ENCODE measurements around the gene CRHR1. TPM values are rescaled to one million over a fixed set of nuclear protein-coding genes. Genes with fewer than 3 reads are reported as not detected.

Gene CRHR1
- total and polyA plus RNA-seq, 10 of the 15 experiments (the other 5 are each of a cell fraction or from before 2014, with no cell fraction given): 0.08 TPM; not detected in 9

DNA sequence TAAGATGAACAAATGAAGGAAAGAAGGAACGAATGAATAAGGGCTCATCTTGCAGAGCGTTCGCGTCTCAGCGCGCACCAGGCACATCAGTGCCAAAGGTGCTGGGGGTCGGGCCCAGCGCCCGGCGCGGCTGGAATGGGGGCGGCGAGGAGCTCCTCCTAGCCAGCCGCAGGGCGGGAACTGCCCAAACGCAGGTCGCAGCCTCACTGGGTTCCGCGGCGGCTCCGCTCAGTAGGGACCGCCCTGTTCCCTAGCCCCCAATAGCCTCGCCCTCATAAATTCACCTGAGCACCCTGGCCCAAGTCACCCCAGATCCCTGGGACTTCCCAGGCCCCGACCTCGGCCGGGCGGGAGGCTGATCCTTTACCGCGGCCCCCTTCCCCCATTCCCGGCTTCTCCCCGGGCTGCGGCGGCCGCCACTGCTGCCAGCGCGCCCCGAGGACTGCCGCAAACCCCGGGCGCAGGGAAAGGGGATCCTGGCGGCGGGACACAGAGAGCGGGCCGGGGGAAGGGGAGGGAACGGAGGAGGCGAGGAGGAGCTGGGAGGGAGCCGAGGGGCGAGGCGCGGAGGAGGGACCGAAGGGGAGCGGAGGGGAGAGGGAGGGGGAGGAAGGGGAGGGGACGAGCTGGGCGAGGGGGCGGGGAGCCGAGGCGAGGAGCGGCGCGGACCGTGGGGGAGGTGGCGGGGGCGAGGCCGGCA is 377 bp upstream of the CRHR1 start:
- ChIA-PET POLR2A (no interaction called here), RAD21 (ENCODE audit: unreplicated experiment) (no interaction called here), SMC1A (ENCODE audit: uncharacterized antibody, unreplicated experiment) (no interaction called here), CTCF (no interaction called here)
- FAIRE-seq (no peak), DNase-seq (ENCODE audit: low read depth, low spot score) (no peak), ATAC-seq (no peak)
- no TSS peak for BruUV-seq (replicated peaks)
- H3K79me2 ChIP-seq (ENCODE audit: control insufficient read depth, insufficient read depth, low read length): no peaks in the 10 kb centered on the region
- H3K36me3 ChIP-seq (ENCODE audit: control insufficient read depth in 2 of 2, insufficient read depth in 2 of 2, low read length in 1 of 2): no peaks in the 10 kb centered on the region
- in situ Hi-C loops (cut with MboI): no loop called here
- no peak overlapping the region for H2AFZ ChIP-seq (ENCODE audit: control insufficient read depth, low read depth, low read length)
- H3K4me1 ChIP-seq (ENCODE audit: control insufficient read depth, insufficient read depth, low read length): no peaks in the 10 kb centered on the region
- no peak overlapping the region for H3K27ac ChIP-seq (ENCODE audit: control insufficient read depth, insufficient read depth)
- intact Hi-C loops (cut with micrococcal nuclease; ENCODE audit: unreplicated experiment): no loop called here
- 0 out of 2 replicates have a peak overlapping the region, but pooled peaks have one; percentile 17 for H3K4me2 ChIP-seq (ENCODE audit: control insufficient read depth, insufficient read depth)
- no peak for TF ChIP-seq MTA2 (IDR thresholded peaks at IDR 0.05; ENCODE audit: low read depth)
- 0 out of 2 replicates have a peak, but pooled peaks have one; percentile 59 for TF ChIP-seq EZH2 (IDR thresholded peaks at IDR 0.05; ENCODE audit: borderline replicate concordance, control insufficient read depth, low read depth, low read length)
- H3K9me3 ChIP-seq (replicated peaks; ENCODE audit: control insufficient read depth, insufficient read depth, low read length): no peaks in the 10 kb centered on the region
- peaks cover 15 to 18% of the 10 kb centered on the region in 2 experiments for H3K27me3 ChIP-seq (replicated peaks in 1 of 2; ENCODE audit: control insufficient read depth in 2 of 2, insufficient read depth in 2 of 2, low read length in 1 of 2)
- H3K4me3 ChIP-seq: no peak overlapping the region
- no peak overlapping the region for H3K9ac ChIP-seq (ENCODE audit: control insufficient read depth, insufficient read depth, low read length)
- 10% methylated on average over 40 of the region's 64 CpGs for WGBS (ENCODE audit: insufficient coverage, insufficient replicate concordance, low lambda C conversion rate, missing lambda C conversion rate)
- no peaks in the 10 kb centered on the region for H4K20me1 ChIP-seq (ENCODE audit: control insufficient read depth, insufficient read depth)

GRCh38 chr17:45784741-45785479 is 790 bp downstream of the CRHR1 start:
- no peak overlapping the region for H3K27ac ChIP-seq (ENCODE audit: control insufficient read depth, insufficient read depth)
- no peaks in the 10 kb centered on the region for H3K36me3 ChIP-seq (ENCODE audit: control insufficient read depth in 2 of 2, insufficient read depth in 2 of 2, low read length in 1 of 2)
- ATAC-seq: peak; percentile 41; the same call in 1 of the 3 replicates
- BruUV-seq (replicated peaks): no TSS peak
- SMC1A ChIA-PET (ENCODE audit: uncharacterized antibody, unreplicated experiment): no interaction called here
- H3K27me3 ChIP-seq (replicated peaks in 1 of 2; ENCODE audit: control insufficient read depth in 2 of 2, insufficient read depth in 2 of 2, low read length in 1 of 2): peaks cover 15 to 18% of the 10 kb centered on the region in 2 experiments
- intact Hi-C loops (cut with micrococcal nuclease; ENCODE audit: unreplicated experiment): no loop called here
- no peak for DNase-seq (ENCODE audit: low read depth, low spot score)
- peak overlapping the region; percentile 48; the same call in 1 of the 2 replicates for H3K4me2 ChIP-seq (ENCODE audit: control insufficient read depth, insufficient read depth)
- no peak overlapping the region for H2AFZ ChIP-seq (ENCODE audit: control insufficient read depth, low read depth, low read length)
- FAIRE-seq: no peak
- CTCF ChIA-PET: no interaction called here
- RAD21 ChIA-PET (ENCODE audit: unreplicated experiment): no interaction called here
- H3K4me1 ChIP-seq (ENCODE audit: control insufficient read depth, insufficient read depth, low read length): no peaks in the 10 kb centered on the region
- WGBS (ENCODE audit: insufficient coverage, insufficient replicate concordance, low lambda C conversion rate, missing lambda C conversion rate): 9% methylated on average over 60 of the region's 82 CpGs
- no peaks in the 10 kb centered on the region for H3K9me3 ChIP-seq (replicated peaks; ENCODE audit: control insufficient read depth, insufficient read depth, low read length)
- no peak overlapping the region for H3K9ac ChIP-seq (ENCODE audit: control insufficient read depth, insufficient read depth, low read length)
- TF ChIP-seq SUZ12 (IDR thresholded peaks at IDR 0.05; ENCODE audit: unreplicated experiment): peak; percentile 84
- no peak for TF ChIP-seq MTA3 (IDR thresholded peaks at IDR 0.05; ENCODE audit: borderline replicate concordance, low read length)
- in situ Hi-C loops (cut with MboI): no loop called here
- H3K4me3 ChIP-seq: no peak overlapping the region
- no peaks in the 10 kb centered on the region for H3K79me2 ChIP-seq (ENCODE audit: control insufficient read depth, insufficient read depth, low read length)
- no peaks in the 10 kb centered on the region for H4K20me1 ChIP-seq (ENCODE audit: control insufficient read depth, insufficient read depth)
- POLR2A ChIA-PET: no interaction called here

Data from GM12878 (cell line).